NB4 (cell line): Measurements from ENCODE around the gene SPTBN4.

Experiments
- DNase-seq: peaks from one replicate; pipeline ENCODE4 v3.0.0; 2010; ENCODE audit warnings: low read depth
- H3K4me3 ChIP-seq: one replicate; pipeline ENCODE4 v1.5.1; 2011; ENCODE audit warnings: mild to moderate bottlenecking, low read depth, low read length, moderate library complexity
- MAX ChIP-seq: IDR thresholded peaks from 2 replicates; pipeline ENCODE4 v1.6.1; 2011; ENCODE audit warnings: low read depth, low read length
- MYC ChIP-seq: IDR thresholded peaks from 2 replicates; pipeline ENCODE4 v1.6.1; 2011; ENCODE audit warnings: low read depth, low read length
- POLR2A ChIP-seq: IDR thresholded peaks from 2 replicates; pipeline ENCODE4 v1.6.1; 2011; ENCODE audit warnings: mild to moderate bottlenecking; ENCODE audit not compliant: insufficient read length; ENCODE audit errors: extremely low read depth
- TF ChIP-seq, protein P1 (sequence below): IDR thresholded peaks from one replicate; pipeline ENCODE4 v1.5.1; 2012; ENCODE audit warnings: low read depth, low read length

The SPTBN4 gene

GRCh38 chr19:40598121-40598917 lies 131.5 kb downstream of the SPTBN4 start:
- TF ChIP-seq MYC (no peak), MAX (0 out of 2 replicates have a peak, but pooled peaks have one; percentile 24), POLR2A (no peak)
- TF ChIP-seq, protein P1, sequence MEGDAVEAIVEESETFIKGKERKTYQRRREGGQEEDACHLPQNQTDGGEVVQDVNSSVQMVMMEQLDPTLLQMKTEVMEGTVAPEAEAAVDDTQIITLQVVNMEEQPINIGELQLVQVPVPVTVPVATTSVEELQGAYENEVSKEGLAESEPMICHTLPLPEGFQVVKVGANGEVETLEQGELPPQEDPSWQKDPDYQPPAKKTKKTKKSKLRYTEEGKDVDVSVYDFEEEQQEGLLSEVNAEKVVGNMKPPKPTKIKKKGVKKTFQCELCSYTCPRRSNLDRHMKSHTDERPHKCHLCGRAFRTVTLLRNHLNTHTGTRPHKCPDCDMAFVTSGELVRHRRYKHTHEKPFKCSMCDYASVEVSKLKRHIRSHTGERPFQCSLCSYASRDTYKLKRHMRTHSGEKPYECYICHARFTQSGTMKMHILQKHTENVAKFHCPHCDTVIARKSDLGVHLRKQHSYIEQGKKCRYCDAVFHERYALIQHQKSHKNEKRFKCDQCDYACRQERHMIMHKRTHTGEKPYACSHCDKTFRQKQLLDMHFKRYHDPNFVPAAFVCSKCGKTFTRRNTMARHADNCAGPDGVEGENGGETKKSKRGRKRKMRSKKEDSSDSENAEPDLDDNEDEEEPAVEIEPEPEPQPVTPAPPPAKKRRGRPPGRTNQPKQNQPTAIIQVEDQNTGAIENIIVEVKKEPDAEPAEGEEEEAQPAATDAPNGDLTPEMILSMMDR: peak; percentile 64
- H3K4me3 ChIP-seq: no peak overlapping the region
- DNase-seq: peak; percentile 75

GRCh38 chr19:40598918-40599307 lies 132.1 kb downstream of the SPTBN4 start:
- no peak overlapping the region for H3K4me3 ChIP-seq
- TF ChIP-seq MAX (no peak), POLR2A (no peak), MYC (no peak)
- TF ChIP-seq, protein P1: no peak
- no peak for DNase-seq

DNA sequence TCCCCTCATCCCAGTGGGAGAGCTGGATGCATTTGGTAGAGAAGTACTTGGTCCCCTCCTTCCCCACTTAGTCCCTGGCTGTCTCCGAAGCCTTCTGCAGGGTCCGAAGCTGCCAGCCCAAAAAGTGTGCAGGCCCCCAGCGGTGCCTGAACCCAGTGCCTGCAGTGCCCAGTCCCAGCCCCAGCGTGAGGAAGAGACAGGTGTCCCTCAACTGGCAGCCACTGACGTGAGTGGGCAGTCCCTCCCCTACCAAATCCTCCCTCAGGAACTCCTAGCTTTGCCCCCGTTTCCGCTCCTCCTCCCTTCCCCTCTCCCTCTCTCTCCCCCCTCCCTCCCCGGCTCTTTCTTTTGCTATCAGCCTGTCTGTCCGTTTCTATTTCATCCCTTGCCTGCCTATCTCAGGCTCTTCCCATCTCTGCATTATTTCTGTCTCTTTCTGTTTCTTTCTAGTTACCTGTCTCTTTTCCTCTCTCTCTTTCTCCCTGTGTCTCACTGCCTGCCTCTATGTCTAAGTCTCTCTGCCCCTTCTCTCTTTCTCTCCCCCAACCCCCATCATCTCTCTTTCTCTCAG lies 132.6 kb downstream of the SPTBN4 start:
- no peak overlapping the region for H3K4me3 ChIP-seq
- TF ChIP-seq MAX: no peak
- DNase-seq: no peak

DNA sequence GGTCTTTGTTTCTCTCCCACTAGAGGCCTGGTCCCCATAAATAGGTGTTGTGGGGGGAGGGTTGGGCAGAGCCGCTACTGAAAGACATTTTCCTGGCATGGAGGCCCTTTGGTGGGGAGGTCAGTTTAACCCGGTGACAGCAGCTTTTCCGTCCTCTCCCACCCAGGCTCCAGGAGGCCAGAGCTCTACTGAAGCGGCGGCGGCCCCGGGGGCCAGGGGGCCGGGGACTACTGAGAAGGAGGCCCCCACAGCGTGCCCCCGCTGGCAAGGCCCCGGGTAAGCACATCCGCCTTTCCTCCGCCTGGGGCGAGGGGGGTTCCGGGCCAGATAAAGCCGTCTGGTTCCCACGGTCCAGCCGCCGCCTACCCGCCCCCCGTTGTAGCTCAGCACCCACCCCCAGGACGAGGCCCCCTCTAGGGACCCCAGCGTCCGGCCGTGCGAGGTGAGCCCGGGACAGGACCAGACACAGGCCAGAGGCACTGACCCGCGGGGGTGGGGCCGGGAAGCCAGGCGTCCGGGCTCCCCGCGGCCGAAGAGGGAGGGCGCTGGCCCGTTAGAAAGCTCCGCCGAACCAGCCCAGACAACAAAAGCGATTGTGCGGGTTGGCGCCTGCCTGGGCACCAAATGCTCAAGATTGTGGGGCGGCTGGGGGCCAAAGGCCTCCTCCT lies 133.2 kb downstream of the SPTBN4 start:
- H3K4me3 ChIP-seq: no peak overlapping the region
- TF ChIP-seq MAX (no peak), POLR2A (no peak)
- DNase-seq: no peak

DNA sequence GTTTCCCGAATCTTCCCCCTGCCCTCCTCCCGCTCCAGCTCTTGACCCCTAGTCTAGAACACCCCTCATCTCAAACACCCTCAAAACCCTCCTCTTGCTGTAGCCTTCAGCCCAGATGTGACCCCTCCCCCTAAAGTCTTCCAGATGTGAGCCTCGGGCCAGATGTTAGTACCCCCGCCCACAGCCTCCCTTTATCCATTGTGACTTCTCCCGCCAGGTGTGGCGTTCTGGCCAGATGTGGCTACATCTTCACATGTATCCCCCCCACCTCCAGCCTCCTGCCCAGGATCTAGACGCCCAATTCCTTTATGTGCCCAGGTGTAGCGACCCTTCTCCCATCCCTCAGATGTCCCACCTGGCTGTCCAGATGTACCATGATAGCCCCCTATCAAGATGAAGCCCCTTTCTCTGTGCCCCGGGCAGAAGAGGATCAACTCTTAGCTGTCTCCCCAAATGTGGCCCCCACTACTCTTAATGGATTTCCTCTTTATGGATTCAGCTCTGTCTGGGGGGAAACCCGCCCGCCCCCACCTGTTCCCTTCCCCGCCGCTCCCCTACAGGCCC lies 133.9 kb downstream of the SPTBN4 start:
- no peak overlapping the region for H3K4me3 ChIP-seq
- TF ChIP-seq, protein P1: no peak
- TF ChIP-seq MYC (no peak), MAX (no peak), POLR2A (no peak)
- no peak for DNase-seq

DNA sequence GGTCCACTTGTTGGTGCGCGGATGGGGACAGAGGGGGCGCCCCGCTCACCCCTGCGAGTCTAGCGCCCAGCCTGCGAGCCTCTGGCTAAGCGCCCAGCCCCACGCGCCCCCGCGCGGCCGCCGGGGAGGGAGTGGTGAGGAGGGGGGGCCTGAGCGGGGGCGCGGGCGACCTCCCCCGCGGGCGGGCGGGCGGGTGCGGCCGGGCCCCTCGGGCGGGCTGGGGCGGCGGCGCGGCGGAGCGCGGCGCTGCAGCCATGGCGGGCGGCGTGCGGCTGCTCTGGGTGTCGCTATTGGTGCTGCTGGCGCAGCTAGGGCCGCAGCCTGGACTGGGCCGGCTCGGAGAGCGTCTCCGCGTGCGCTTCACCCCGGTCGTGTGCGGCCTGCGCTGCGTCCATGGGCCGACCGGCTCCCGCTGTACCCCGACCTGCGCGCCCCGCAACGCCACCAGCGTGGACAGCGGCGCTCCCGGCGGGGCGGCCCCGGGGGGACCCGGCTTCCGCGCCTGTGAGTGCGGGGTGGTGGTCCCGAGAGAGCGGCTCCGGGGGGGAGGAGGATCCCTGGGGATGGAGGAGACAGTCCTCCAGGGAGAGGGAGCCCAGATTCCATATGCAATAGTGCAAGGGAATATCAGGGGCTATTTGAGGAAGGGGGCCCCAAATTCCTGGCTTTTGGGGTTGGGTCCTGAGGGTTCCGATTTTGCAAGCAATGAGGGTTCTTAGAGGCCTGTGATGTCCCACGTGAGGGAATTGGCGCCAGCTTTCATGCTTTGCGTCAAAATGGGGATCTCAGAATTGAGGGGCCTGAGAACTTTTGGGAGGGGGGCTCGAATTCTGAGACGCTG lies 134.6 kb downstream of the SPTBN4 start, which contains the start of gene LTBP4:
TSS of gene LTBP4 (plus strand) at position 236 of the 841 bp plus-strand sequence. CDS start at position 255, 19 bp downstream.
- TF ChIP-seq POLR2A: no peak
- no peak for TF ChIP-seq MYC
- TF ChIP-seq MAX: no peak
- TF ChIP-seq, protein P1: no peak
- H3K4me3 ChIP-seq: no peak within 1 kb of the TSS
- no peak for DNase-seq
